Renal pelvis (tissue), 4 donors: ENCODE results near the gene MISP. TPM values are rescaled to one million over a fixed set of nuclear protein-coding genes. Genes with fewer than 3 reads are reported as not detected.

ENCODE experiments used
- DNase-seq: peaks from one replicate; pipeline ENCODE4 v3.0.0-alpha.2; 2013
- polyA plus RNA-seq, 3 donors: library from polyadenylated mRNA; unstranded; fragments of 120-200 nt; gene quantifications; one replicate each; pipeline ENCODE4 v1.2.1, GENCODE V29; 2013; ENCODE audit not compliant: insufficient read length in 3 of 3

MISP gene
- polyA plus RNA-seq, 3 donors: 7.1 to 11.2 (median 7.5) TPM

DNA sequence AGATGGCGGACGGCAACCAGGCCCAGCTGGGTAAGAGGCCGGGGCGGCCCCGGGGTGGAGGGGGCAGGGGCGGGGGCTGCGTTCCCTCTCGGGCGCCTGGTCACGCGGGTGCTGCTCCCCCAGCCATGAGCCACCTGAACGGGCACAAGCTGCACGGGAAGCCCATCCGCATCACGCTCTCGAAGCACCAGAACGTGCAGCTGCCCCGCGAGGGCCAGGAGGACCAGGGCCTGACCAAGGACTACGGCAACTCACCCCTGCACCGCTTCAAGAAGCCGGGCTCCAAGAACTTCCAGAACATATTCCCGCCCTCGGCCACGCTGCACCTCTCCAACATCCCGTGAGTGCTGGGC lies 57.5 kb downstream of the MISP start:
- DNase-seq: no peak

DNA sequence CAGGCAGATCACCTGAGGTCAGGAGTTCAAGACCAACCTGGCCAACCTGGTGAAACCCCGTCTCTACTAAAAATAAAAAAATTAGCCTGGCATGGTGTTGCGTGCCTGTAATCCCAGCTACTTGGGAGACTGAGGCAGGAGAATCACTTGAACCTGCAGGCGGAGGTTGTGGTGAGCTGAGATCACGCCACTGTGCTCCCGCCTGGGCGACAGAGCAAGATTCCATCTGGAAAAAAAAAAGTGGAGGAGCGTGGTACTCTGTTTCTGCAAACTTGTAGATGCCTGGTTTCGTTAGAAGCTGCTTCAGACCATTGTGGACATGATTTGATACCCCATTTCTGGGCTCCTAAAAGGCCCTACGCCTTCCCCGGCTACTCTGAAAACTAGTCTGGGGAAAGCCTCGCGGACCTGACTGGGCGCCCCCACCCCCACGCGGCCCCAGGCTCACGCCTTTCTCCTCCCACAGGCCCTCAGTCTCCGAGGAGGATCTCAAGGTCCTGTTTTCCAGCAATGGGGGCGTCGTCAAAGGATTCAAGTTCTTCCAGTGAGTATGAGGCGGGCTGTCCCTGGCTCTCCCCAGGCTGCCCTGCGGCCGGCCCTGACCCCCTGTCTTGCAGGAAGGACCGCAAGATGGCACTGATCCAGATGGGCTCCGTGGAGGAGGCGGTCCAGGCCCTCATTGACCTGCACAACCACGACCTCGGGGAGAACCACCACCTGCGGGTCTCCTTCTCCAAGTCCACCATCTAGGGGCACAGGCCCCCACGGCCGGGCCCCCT lies 59.4 kb downstream of the MISP start:
- DNase-seq: no peak

DNA sequence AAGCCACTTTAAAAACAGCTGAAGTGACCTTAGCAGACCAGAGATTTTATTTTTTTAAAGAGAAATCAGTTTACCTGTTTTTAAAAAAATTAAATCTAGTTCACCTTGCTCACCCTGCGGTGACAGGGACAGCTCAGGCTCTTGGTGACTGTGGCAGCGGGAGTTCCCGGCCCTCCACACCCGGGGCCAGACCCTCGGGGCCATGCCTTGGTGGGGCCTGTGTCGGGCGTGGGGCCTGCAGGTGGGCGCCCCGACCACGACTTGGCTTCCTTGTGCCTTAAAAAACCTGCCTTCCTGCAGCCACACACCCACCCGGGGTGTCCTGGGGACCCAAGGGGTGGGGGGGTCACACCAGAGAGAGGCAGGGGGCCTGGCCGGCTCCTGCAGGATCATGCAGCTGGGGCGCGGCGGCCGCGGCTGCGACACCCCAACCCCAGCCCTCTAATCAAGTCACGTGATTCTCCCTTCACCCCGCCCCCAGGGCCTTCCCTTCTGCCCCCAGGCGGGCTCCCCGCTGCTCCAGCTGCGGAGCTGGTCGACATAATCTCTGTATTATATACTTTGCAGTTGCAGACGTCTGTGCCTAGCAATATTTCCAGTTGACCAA lies 60.1 kb downstream of the MISP start:
- DNase-seq: no peak

GRCh38 chr19:811506-812048 lies 60.7 kb downstream of the MISP start:
- DNase-seq: no peak

DNA sequence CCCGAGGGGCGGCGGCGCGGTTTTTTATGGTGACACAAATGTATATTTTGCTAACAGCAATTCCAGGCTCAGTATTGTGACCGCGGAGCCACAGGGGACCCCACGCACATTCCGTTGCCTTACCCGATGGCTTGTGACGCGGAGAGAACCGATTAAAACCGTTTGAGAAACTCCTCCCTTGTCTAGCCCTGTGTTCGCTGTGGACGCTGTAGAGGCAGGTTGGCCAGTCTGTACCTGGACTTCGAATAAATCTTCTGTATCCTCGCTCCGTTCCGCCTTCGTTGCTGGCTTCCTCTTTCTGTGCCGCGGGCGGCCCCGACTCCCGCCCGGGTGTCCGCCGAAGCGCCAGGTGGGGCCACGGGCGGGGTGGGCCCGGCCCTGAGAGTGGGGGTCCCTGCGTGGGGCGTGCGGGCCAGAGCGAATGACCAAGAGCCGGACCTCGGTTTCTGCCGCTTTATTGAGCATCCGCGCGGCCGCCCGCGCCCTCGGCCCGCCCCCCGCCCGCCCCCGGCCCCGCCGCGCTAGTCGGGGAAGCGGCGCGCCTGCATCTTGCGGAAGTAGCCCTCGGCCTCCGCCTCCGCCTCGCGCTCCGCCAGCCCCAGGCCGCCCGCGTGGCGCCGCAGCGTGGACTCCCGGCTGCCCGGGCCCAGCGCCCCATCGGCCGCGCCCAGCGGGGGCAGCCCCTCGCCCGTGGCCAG lies 61.3 kb downstream of the MISP start:
- no peak for DNase-seq

- DNase-seq: no peak
These were observed 61.9 kb downstream of the MISP start for GRCh38 chr19:812747-813218.

GRCh38 chr19:813219-814151 lies 62.6 kb downstream of the MISP start:
- no peak for DNase-seq

Other genes starting within 250 kb of the MISP start
- 10 to 100 TPM; 10.6 to 19.5 (median 14.0) TPM for gene TPGS1, start 243.6 kb upstream of the MISP start, polyA plus RNA-seq
- 10 to 100 TPM; 57.2 to 81.2 (median 68.3) TPM for gene CDC34, start 219.4 kb upstream of the MISP start, polyA plus RNA-seq
- under 1 TPM; 0.14 to 0.49 (median 0.36) TPM for gene GZMM, start 207.1 kb upstream of the MISP start, polyA plus RNA-seq
- gene BSG, start 178.5 kb upstream of the MISP start, polyA plus RNA-seq: 100 to 1,000 TPM; 474 to 595 (median 592) TPM
- under 1 TPM; 0.27 to 0.48 (median 0.30) TPM for gene HCN2, start 161.2 kb upstream of the MISP start, polyA plus RNA-seq
- 10 to 100 TPM; 64.7 to 78.3 (median 70.9) TPM for gene POLRMT, start 117.6 kb upstream of the MISP start, polyA plus RNA-seq
- gene FGF22, start 111.2 kb upstream of the MISP start, polyA plus RNA-seq: 1 to 10 TPM in 1 of 3 donors, under 1 TPM in 2; 0.83 to 1.1 (median 0.91) TPM
- gene RNF126, start 87.9 kb upstream of the MISP start, polyA plus RNA-seq: 10 to 100 TPM; 33.8 to 35.9 (median 35.8) TPM
- 10 to 100 TPM; 21.7 to 24.4 (median 23.3) TPM for gene FSTL3, start 74.7 kb upstream of the MISP start, polyA plus RNA-seq
- under 1 TPM in 2 of 3 donors, not detected in 1; 0.33 to 0.51 TPM for gene PRSS57, start 55.7 kb upstream of the MISP start, polyA plus RNA-seq
- 100 to 1,000 TPM in 2 of 3 donors, 10 to 100 TPM in 1; 89.8 to 119 (median 113) TPM for gene PALM, start 42.2 kb upstream of the MISP start, polyA plus RNA-seq
- gene PTBP1, start 46.3 kb downstream of the MISP start, polyA plus RNA-seq: 100 to 1,000 TPM; 400 to 450 (median 417) TPM
- gene PLPPR3, start 70.8 kb downstream of the MISP start, polyA plus RNA-seq: 10 to 100 TPM; 11.2 to 25.9 (median 17.1) TPM
- 1 to 10 TPM; 1.0 to 3.4 (median 2.2) TPM for gene AZU1, start 76.7 kb downstream of the MISP start, polyA plus RNA-seq
- 1 to 10 TPM; 1.2 to 2.0 (median 1.4) TPM for gene PRTN3, start 89.9 kb downstream of the MISP start, polyA plus RNA-seq
- gene ELANE, start 101.2 kb downstream of the MISP start, polyA plus RNA-seq: under 1 TPM; 0.25 to 0.51 (median 0.46) TPM
- 1 to 10 TPM; 3.9 to 4.4 (median 4.2) TPM for gene CFD, start 108.6 kb downstream of the MISP start, polyA plus RNA-seq
- 10 to 100 TPM; 60.6 to 71.4 (median 63.5) TPM for gene MED16, start 142.1 kb downstream of the MISP start, polyA plus RNA-seq
- gene RNU6-9, start 142.4 kb downstream of the MISP start, polyA plus RNA-seq: not detected
- gene R3HDM4, start 162.1 kb downstream of the MISP start, polyA plus RNA-seq: 10 to 100 TPM; 43.1 to 58.3 (median 51.9) TPM
- gene KISS1R, start 166.2 kb downstream of the MISP start, polyA plus RNA-seq: 1 to 10 TPM in 1 of 3 donors, under 1 TPM in 2; 0.94 to 1.3 (median 0.98) TPM
- gene ARID3A, start 174.9 kb downstream of the MISP start, polyA plus RNA-seq: 10 to 100 TPM; 25.3 to 38.8 (median 31.6) TPM
- 10 to 100 TPM; 48.4 to 63.9 (median 61.6) TPM for gene WDR18, start 233.2 kb downstream of the MISP start, polyA plus RNA-seq
- 1 to 10 TPM in 1 of 3 donors, under 1 TPM in 2; 0.87 to 1.1 (median 0.91) TPM for gene GRIN3B, start 249.3 kb downstream of the MISP start, polyA plus RNA-seq